ENCODE data around the gene TGFBR3.

TGFBR3 gene

DNA sequence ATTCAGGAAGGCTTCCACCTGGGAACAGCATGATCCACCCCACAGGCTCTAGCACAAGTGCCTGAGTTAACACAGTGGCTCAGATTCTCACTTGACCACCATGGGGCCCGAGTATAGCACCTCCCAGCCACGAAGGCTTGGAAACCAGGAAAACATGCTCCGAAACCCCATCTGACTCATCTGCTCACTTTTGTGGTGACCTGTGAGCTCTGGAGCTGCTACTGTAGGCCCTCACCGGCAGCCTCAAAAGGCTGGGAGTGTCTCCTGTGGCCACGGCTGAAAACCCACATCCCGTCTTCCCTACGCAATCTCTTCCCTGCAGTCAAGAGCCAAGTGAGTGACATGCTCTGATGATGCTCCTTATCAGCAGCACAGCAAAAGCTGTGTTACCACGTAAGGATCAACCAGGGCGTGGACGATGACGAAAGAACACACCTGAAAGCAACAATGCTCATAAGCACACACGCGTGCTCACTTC, 81.4 kb downstream of the TGFBR3 start:
- H3K4me3 ChIP-seq (ENCODE audit: low read depth, low read length): no peak overlapping the region
- DNase-seq (ENCODE audit: low read depth): no peak

DNA sequence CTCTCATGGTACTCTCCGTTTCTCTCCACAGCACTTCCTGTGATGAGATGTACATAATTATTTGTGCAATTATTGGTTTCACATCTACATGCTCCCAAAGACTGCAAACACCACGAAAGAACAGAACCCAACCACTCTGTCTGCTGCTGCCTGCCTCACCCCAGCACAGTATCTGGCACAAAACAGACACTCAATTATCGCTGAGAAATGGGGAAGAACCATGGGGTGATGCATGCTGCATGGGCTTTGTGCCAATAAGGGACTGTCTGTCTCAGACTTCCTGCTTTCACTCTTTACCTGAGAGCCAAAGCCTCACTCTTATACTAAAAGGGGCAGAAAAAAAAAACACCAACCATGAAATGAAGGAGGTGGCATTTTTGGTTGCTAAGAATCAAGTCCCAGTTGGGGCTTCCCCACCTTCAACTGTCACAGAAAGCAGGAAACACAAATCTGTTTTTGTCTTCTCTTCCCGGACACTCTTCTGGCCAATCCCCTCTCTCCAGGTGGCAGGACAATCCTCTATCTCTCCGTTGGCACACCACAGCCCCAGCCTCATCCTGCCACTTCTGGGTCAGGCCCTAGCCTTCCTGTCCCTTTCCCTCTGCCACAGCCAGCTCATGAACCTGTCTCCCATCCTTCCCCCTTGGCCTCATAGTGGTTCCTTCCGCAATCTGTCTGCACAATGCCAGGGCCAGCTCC, 82.0 kb downstream of the TGFBR3 start:
- no peak overlapping the region for H3K4me3 ChIP-seq (ENCODE audit: low read depth, low read length)
- TF ChIP-seq, protein P1, sequence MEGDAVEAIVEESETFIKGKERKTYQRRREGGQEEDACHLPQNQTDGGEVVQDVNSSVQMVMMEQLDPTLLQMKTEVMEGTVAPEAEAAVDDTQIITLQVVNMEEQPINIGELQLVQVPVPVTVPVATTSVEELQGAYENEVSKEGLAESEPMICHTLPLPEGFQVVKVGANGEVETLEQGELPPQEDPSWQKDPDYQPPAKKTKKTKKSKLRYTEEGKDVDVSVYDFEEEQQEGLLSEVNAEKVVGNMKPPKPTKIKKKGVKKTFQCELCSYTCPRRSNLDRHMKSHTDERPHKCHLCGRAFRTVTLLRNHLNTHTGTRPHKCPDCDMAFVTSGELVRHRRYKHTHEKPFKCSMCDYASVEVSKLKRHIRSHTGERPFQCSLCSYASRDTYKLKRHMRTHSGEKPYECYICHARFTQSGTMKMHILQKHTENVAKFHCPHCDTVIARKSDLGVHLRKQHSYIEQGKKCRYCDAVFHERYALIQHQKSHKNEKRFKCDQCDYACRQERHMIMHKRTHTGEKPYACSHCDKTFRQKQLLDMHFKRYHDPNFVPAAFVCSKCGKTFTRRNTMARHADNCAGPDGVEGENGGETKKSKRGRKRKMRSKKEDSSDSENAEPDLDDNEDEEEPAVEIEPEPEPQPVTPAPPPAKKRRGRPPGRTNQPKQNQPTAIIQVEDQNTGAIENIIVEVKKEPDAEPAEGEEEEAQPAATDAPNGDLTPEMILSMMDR (IDR thresholded peaks at IDR 0.05; ENCODE audit: control insufficient read depth, extremely low read depth, insufficient read depth): no peak
- no peak for DNase-seq (ENCODE audit: low read depth)

More for the DNA sequence above, 81.4 kb downstream of the TGFBR3 start:
- TF ChIP-seq, protein P1 (IDR thresholded peaks at IDR 0.05; ENCODE audit: control insufficient read depth, extremely low read depth, insufficient read depth): no peak

DNA sequence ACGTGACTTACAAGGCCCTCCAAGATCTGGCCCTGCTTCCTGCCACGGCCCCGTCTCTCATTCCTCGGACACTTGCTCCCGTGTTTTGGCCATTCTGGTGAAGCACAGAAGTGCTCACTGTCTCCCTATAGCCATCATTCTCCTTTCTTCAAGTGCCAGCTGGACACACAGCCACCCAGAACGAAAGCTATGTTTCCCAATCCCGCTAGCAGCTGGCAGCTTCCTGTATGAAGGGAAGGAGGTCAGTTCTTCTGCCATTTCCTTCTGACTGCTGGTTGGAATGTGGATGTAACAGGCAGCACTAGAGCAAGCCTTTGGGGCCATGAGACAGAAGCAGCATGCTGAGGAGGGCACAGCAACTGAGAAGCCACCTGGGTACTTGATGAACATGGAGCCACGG, 82.8 kb downstream of the TGFBR3 start:
- DNase-seq (ENCODE audit: low read depth): no peak
- TF ChIP-seq, protein P1 (IDR thresholded peaks at IDR 0.05; ENCODE audit: control insufficient read depth, extremely low read depth, insufficient read depth): no peak

DNA sequence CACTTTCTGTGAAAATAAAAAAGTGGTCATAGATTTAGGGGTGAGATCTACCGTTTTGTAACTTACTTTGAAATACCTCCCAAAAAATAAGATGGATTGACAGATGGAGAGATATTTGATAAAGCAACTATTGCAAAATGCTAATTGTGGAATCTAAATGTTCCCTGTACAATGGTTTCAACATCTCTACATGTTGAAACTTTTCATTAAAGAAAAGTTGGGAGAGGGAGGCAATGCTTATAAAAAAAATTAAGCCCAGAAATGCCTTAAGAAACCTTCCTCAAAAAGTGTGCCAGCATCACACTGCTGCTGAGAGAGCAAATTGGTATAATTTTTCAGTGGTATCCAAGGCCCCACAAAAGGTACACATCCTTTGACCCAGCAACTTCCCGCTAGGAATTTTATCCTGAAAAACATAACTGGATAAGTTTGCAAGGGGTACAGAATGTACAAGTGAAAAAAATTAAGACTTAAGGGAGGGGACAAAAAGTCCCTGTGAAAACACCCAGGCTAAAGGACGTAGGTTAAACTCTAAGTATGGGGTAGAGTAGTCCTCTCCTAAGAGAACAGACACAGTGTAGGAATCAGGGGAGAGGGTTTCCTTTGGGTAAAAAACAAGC, 84.3 kb downstream of the TGFBR3 start:
- no peak for DNase-seq (ENCODE audit: low read depth)
- TF ChIP-seq, protein P1 (IDR thresholded peaks at IDR 0.05; ENCODE audit: control insufficient read depth, extremely low read depth, insufficient read depth): no peak
- no peak overlapping the region for H3K4me3 ChIP-seq (ENCODE audit: low read depth, low read length)

More for the DNA sequence above, 82.8 kb downstream of the TGFBR3 start:
- no peak overlapping the region for H3K4me3 ChIP-seq (ENCODE audit: low read depth, low read length)

DNA sequence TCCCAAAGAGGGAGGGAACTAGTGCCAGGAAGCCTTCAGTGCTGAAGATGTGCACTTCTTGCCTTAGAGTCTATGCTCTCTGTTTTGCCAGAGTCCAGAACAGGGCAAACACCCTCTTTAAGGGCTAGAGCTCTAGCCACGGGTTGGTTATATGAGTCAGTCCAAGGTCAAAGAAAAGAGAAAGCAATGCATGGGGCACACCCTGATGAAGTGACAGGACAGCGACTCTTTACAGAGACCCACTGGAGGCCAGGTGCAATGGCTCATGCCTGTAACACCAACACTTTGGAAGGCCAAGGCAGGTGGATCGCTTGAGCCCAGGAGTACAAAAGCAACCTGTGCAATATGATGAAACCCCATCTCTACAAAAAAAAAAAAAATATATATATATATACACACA, 86.1 kb downstream of the TGFBR3 start:
- no peak overlapping the region for H3K4me3 ChIP-seq (ENCODE audit: low read depth, low read length)
- DNase-seq (ENCODE audit: low read depth): no peak
- TF ChIP-seq, protein P1 (IDR thresholded peaks at IDR 0.05; ENCODE audit: control insufficient read depth, extremely low read depth, insufficient read depth): no peak

DNA sequence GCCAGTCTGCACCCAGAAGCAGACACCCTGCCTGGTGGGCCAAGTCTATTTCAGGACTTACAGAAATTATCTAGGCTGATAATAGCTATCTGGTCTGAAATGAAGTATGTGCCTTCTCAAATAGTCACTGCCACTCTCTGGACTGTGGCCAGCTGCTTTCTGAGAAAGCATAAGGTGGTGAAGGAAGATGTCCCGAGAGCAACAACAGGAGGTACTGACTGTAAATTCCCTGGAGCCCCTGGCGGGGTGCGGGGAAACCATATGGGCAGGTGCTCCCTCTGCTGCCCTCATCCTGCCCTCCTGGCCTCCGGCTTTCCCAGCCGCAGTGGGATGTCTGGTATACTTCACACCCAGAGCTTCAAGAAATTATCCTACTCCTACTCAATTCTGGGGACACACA, 86.8 kb downstream of the TGFBR3 start:
- TF ChIP-seq, protein P1 (IDR thresholded peaks at IDR 0.05; ENCODE audit: control insufficient read depth, extremely low read depth, insufficient read depth): no peak
- DNase-seq (ENCODE audit: low read depth): no peak
- H3K4me3 ChIP-seq (ENCODE audit: low read depth, low read length): no peak overlapping the region

All from LNCaP clone FGC (cell line).